Sigmoid colon (tissue), 4 donors: Measurements from ENCODE around the gene ABCC9.

Experiments used
- EP300 ChIP-seq, 4 donors: sonication (generic); formaldehyde crosslinking; IDR thresholded peaks; one replicate each; pipeline ENCODE4 v1.6.1; 2017; ENCODE audit warnings: antibody characterized with exemption in 4 of 4
- POLR2A ChIP-seq, 2 donors: fragments of 450-650 bp; IDR thresholded peaks; one replicate each; pipeline ENCODE4 v1.6.1; 2016; ENCODE audit warnings: antibody characterized with exemption in 2 of 2, mild to moderate bottlenecking in 2 of 2, moderate library complexity in 2 of 2
- TF ChIP-seq, protein P1 (sequence below), 4 experiments: fragments of 450-650 bp in 3 of 4; fragments of 200-600 bp in 1 of 4; IDR thresholded peaks; one replicate each; pipeline ENCODE4 v1.5.1; 2016 to 2019; ENCODE audit warnings: antibody characterized with exemption in 4 of 4, mild to moderate bottlenecking in 3 of 4, moderate library complexity in 2 of 4

DNA sequence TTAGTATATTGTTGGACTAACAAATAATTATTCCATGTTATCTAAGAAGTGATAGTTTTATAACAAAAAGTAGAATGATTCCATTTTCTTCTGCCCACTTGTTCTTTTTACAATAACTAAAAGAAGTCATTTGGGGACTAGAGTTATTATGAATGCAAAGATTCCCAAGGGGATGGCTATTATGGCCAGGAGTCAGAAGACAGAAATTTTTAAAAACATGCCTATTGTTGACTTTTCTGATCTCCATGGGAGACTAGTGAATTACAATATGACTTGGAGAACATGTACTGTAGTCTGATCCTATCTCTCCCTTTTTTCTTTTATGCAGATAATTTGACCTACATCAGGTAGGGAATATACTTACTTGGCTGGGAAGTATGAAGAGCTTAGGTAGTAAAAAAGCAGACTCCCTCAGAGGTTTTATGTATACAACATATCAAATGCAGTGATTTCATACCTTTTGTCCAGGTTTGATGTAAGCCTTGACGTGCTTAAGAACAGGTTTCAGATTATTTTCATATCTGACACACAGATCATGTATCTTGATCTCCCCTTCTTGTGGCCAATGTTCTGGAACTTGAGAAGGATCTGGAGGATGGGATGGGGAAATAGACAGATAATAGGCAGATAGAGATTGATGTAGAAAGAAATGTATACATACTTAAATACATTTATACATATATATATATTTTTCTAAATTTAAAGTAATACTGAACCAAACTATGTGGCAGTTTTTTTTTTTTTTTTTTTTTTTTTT, 125.7 kb downstream of the ABCC9 start:
- TF ChIP-seq EP300 (IDR thresholded peaks at IDR 0.05) (no peak), POLR2A (IDR thresholded peaks at IDR 0.05) (no peak)
- TF ChIP-seq, protein P1, sequence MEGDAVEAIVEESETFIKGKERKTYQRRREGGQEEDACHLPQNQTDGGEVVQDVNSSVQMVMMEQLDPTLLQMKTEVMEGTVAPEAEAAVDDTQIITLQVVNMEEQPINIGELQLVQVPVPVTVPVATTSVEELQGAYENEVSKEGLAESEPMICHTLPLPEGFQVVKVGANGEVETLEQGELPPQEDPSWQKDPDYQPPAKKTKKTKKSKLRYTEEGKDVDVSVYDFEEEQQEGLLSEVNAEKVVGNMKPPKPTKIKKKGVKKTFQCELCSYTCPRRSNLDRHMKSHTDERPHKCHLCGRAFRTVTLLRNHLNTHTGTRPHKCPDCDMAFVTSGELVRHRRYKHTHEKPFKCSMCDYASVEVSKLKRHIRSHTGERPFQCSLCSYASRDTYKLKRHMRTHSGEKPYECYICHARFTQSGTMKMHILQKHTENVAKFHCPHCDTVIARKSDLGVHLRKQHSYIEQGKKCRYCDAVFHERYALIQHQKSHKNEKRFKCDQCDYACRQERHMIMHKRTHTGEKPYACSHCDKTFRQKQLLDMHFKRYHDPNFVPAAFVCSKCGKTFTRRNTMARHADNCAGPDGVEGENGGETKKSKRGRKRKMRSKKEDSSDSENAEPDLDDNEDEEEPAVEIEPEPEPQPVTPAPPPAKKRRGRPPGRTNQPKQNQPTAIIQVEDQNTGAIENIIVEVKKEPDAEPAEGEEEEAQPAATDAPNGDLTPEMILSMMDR (IDR thresholded peaks at IDR 0.05): no peak
